GM19023 (cell line): ENCODE results near the gene UNC93A.
"Not testable (repeated sequence)": the region's sequence is repeated elsewhere in the genome, so short reads cannot be mapped to it uniquely, and the experiment has no call there.

ENCODE experiments used
- ATAC-seq: cut with Tn5 transposase; IDR thresholded peaks from one replicate; pipeline ENCODE4 v1.9.1; 2021; ENCODE audit warnings: mild to moderate bottlenecking, moderate library complexity; ENCODE audit not compliant: unreplicated experiment

Gene UNC93A

GRCh38 chr6:167270499-167271311, 20.4 kb upstream of the UNC93A start:
- ATAC-seq, result no peak

GRCh38 chr6:167272151-167272550, 19.0 kb upstream of the UNC93A start:
- no peak for ATAC-seq

GRCh38 chr6:167272696-167273379, 18.3 kb upstream of the UNC93A start:
- ATAC-seq, result no peak

- ATAC-seq, result no peak
Observed at GRCh38 chr6:167274270-167274669, 16.8 kb upstream of the UNC93A start.

GRCh38 chr6:167275001-167275400, 16.1 kb upstream of the UNC93A start:
- ATAC-seq, result no peak

- ATAC-seq, result no peak
Observed at GRCh38 chr6:167275436-167275835, 15.7 kb upstream of the UNC93A start.

GRCh38 chr6:167276772-167277533, 14.2 kb upstream of the UNC93A start:
- ATAC-seq, result no peak

GRCh38 chr6:167278173-167278940, 12.8 kb upstream of the UNC93A start:
- ATAC-seq, result not testable (repeated sequence)

- ATAC-seq, result no peak
Observed at GRCh38 chr6:167279766-167280446, 11.2 kb upstream of the UNC93A start.

GRCh38 chr6:167280466-167280865, 10.6 kb upstream of the UNC93A start:
- ATAC-seq, result not testable (repeated sequence)

- ATAC-seq, result no peak
Observed at GRCh38 chr6:167282165-167282564, 8.9 kb upstream of the UNC93A start.

GRCh38 chr6:167284565-167284964, 6.5 kb upstream of the UNC93A start:
- ATAC-seq, result not testable (repeated sequence)

- no peak for ATAC-seq
Observed at GRCh38 chr6:167285077-167285770, 5.9 kb upstream of the UNC93A start.

- ATAC-seq, result no peak
Observed at GRCh38 chr6:167287513-167288048, 3.5 kb upstream of the UNC93A start.

- not testable (repeated sequence) for ATAC-seq
Observed at GRCh38 chr6:167288591-167289225, 2.4 kb upstream of the UNC93A start.

- ATAC-seq, result not testable (repeated sequence)
Observed at GRCh38 chr6:167289291-167289690, 1.8 kb upstream of the UNC93A start.

- ATAC-seq, result no peak
Observed at GRCh38 chr6:167291623-167292300, 647 bp downstream of the UNC93A start.
